K562 (cell line): ENCODE results near the gene RNF31. TPM values are rescaled to one million over a fixed set of nuclear protein-coding genes. Genes with fewer than 3 reads are reported as not detected.

Experiments used
- FIP1L1 ChIP-seq: fragments of 200-400 bp; formaldehyde crosslinking; IDR thresholded peaks from 2 replicates; pipeline ENCODE4 v1.6.1; 2018; ENCODE audit warnings: mild to moderate bottlenecking, low read depth, low read length; ENCODE audit not compliant: poor library complexity, severe bottlenecking
- GABPB1 ChIP-seq: sonication (generic); formaldehyde crosslinking; IDR thresholded peaks from 2 replicates; pipeline ENCODE4 v1.8.0; 2022; ENCODE audit warnings: mild to moderate bottlenecking, missing genetic modification reagents
- RB1 ChIP-seq: fragments of 450-650 bp; IDR thresholded peaks from 2 replicates; pipeline ENCODE4 v1.6.1; 2017; ENCODE audit warnings: low read depth, mild to moderate bottlenecking
- polyA plus RNA-seq, 8 experiments: library from polyadenylated mRNA; depleted of rRNA in 4 of 8; stranded (reverse) in 5 of 8; unstranded in 3 of 8; fragments of >200 nt; fragmentation: Nextera tagmentation in 2 of 8; fragmentation: Illumina TruSeq in 1 of 8; extraction: Ambion mirVana in 2 of 8; extraction: Trizol in 1 of 8; gene quantifications; 2 replicates each; pipeline versions ENCODE4 v1.2.1 to v1.2.3, GENCODE V29; 2011 to 2014; ENCODE audit warnings: inconsistent platforms in 1 of 8, missing spikeins in 1 of 8
- total RNA-seq, 7 experiments: library from RNA; depleted of rRNA in 6 of 7; stranded (reverse); fragments of >200 nt in 6 of 7; fragmentation: Illumina TruSeq in 2 of 7; extraction: Trizol in 2 of 7; gene quantifications; 2 replicates each; pipeline versions ENCODE4 v1.2.1 to v1.2.3, GENCODE V29; 2011 to 2021; ENCODE audit warnings: low replicate concordance in 1 of 7
- TF ChIP-seq, protein P1 (sequence below), 2 experiments: IDR thresholded peaks; 2 replicates each; pipeline ENCODE4 v1.6.1; 2011; ENCODE audit warnings: borderline replicate concordance in 1 of 2, control low read depth in 1 of 2, low read depth in 1 of 2, low read length in 1 of 2, mild to moderate bottlenecking in 1 of 2, mixed read lengths in 1 of 2, moderate library complexity in 1 of 2; ENCODE audit not compliant: insufficient read depth in 1 of 2, insufficient read length in 1 of 2, poor library complexity in 1 of 2, severe bottlenecking in 1 of 2; ENCODE audit errors: extremely low read depth in 1 of 2
- TF ChIP-seq, protein P2 (sequence below), 2 experiments: fragments of 450-650 bp; formaldehyde crosslinking in 1 of 2; IDR thresholded peaks; 2 replicates each; pipeline versions ENCODE4 v1.4.0 to v1.6.1; 2014 to 2020; ENCODE audit warnings: mild to moderate bottlenecking in 2 of 2, borderline replicate concordance in 1 of 2, low read depth in 1 of 2
- TF ChIP-seq, protein P3 (sequence below): sonication (generic); formaldehyde crosslinking; IDR thresholded peaks from 2 replicates; pipeline ENCODE4 v1.8.0; 2022; ENCODE audit warnings: mild to moderate bottlenecking, missing genetic modification reagents
- TF ChIP-seq, protein P4 (sequence below), 2 experiments: fragments of 450-650 bp; IDR thresholded peaks; 2 replicates each; pipeline ENCODE4 v1.6.1; 2016
- TF ChIP-seq, protein P5 (sequence below): IDR thresholded peaks from 2 replicates; pipeline ENCODE4 v1.6.1; 2011; ENCODE audit not compliant: insufficient read length; ENCODE audit errors: extremely low read depth

RNF31 gene
- total and polyA plus RNA-seq, 9 of the 15 experiments (the other 6 are each of a cell fraction or from before 2014, with no cell fraction given) = 3.1 to 47.6 (median 19.1) TPM

DNA sequence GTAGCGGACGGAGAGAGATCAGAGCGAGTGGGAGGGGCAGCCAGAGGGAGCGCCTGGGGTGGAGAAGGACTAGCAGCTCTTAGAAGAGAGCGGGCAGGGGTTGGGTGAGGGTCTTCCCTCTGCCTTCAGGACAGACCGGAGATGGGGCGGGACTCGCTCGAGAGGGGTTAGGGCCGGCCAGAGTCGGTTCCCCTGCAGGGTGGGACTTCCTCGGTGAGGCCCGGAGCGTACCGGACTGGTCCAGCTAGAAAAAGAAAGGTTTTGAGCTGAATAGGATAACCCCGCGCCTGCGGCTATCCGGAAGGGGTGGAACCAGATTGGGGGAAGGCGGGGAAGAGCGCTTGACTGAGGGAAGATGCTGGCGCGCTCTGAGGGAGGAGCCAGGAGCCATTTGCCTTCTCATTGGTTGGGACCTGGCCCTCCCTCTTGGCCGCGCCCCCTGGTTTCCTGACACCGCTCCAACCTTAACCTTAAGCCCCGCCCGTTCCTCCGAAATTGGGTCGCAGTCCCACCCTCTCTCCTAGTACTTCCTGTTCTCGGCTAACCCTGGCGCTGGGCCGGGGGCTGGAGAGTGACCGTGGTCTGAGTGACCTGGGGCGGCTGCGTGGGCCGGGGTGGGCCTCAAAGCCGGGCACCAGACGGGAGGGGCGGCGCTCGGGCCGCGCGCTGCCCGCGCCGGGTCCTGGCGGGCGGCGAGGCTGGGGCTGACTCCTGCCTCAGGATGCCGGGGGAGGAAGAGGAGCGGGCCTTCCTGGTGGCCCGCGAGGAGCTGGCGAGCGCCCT lies at the start of gene RNF31 (continued):
- TF ChIP-seq, protein P1, sequence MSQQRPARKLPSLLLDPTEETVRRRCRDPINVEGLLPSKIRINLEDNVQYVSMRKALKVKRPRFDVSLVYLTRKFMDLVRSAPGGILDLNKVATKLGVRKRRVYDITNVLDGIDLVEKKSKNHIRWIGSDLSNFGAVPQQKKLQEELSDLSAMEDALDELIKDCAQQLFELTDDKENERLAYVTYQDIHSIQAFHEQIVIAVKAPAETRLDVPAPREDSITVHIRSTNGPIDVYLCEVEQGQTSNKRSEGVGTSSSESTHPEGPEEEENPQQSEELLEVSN (IDR thresholded peaks at IDR 0.05; ENCODE audit: borderline replicate concordance in 1 of 2, extremely low read depth in 1 of 2, insufficient read depth in 1 of 2, insufficient read length in 1 of 2, low read depth in 1 of 2, low read length in 1 of 2, poor library complexity in 1 of 2, severe bottlenecking in 1 of 2) = peak in 1 of 2 experiments; percentile 20
- TF ChIP-seq, protein P2, sequence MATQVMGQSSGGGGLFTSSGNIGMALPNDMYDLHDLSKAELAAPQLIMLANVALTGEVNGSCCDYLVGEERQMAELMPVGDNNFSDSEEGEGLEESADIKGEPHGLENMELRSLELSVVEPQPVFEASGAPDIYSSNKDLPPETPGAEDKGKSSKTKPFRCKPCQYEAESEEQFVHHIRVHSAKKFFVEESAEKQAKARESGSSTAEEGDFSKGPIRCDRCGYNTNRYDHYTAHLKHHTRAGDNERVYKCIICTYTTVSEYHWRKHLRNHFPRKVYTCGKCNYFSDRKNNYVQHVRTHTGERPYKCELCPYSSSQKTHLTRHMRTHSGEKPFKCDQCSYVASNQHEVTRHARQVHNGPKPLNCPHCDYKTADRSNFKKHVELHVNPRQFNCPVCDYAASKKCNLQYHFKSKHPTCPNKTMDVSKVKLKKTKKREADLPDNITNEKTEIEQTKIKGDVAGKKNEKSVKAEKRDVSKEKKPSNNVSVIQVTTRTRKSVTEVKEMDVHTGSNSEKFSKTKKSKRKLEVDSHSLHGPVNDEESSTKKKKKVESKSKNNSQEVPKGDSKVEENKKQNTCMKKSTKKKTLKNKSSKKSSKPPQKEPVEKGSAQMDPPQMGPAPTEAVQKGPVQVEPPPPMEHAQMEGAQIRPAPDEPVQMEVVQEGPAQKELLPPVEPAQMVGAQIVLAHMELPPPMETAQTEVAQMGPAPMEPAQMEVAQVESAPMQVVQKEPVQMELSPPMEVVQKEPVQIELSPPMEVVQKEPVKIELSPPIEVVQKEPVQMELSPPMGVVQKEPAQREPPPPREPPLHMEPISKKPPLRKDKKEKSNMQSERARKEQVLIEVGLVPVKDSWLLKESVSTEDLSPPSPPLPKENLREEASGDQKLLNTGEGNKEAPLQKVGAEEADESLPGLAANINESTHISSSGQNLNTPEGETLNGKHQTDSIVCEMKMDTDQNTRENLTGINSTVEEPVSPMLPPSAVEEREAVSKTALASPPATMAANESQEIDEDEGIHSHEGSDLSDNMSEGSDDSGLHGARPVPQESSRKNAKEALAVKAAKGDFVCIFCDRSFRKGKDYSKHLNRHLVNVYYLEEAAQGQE (IDR thresholded peaks at IDR 0.05; ENCODE audit: borderline replicate concordance) = peak; percentile 87
- TF ChIP-seq, protein P2 (CRISPR knock-in tag; IDR thresholded peaks at IDR 0.05; ENCODE audit: low read depth) = no peak
- peak; percentile 20; the same call in 1 of the 2 replicates for TF ChIP-seq RB1
- TF ChIP-seq, protein P3, sequence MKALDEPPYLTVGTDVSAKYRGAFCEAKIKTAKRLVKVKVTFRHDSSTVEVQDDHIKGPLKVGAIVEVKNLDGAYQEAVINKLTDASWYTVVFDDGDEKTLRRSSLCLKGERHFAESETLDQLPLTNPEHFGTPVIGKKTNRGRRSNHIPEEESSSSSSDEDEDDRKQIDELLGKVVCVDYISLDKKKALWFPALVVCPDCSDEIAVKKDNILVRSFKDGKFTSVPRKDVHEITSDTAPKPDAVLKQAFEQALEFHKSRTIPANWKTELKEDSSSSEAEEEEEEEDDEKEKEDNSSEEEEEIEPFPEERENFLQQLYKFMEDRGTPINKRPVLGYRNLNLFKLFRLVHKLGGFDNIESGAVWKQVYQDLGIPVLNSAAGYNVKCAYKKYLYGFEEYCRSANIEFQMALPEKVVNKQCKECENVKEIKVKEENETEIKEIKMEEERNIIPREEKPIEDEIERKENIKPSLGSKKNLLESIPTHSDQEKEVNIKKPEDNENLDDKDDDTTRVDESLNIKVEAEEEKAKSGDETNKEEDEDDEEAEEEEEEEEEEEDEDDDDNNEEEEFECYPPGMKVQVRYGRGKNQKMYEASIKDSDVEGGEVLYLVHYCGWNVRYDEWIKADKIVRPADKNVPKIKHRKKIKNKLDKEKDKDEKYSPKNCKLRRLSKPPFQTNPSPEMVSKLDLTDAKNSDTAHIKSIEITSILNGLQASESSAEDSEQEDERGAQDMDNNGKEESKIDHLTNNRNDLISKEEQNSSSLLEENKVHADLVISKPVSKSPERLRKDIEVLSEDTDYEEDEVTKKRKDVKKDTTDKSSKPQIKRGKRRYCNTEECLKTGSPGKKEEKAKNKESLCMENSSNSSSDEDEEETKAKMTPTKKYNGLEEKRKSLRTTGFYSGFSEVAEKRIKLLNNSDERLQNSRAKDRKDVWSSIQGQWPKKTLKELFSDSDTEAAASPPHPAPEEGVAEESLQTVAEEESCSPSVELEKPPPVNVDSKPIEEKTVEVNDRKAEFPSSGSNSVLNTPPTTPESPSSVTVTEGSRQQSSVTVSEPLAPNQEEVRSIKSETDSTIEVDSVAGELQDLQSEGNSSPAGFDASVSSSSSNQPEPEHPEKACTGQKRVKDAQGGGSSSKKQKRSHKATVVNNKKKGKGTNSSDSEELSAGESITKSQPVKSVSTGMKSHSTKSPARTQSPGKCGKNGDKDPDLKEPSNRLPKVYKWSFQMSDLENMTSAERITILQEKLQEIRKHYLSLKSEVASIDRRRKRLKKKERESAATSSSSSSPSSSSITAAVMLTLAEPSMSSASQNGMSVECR = 0 out of 2 replicates have a peak, but pooled peaks have one; percentile 19
- TF ChIP-seq, protein P4, sequence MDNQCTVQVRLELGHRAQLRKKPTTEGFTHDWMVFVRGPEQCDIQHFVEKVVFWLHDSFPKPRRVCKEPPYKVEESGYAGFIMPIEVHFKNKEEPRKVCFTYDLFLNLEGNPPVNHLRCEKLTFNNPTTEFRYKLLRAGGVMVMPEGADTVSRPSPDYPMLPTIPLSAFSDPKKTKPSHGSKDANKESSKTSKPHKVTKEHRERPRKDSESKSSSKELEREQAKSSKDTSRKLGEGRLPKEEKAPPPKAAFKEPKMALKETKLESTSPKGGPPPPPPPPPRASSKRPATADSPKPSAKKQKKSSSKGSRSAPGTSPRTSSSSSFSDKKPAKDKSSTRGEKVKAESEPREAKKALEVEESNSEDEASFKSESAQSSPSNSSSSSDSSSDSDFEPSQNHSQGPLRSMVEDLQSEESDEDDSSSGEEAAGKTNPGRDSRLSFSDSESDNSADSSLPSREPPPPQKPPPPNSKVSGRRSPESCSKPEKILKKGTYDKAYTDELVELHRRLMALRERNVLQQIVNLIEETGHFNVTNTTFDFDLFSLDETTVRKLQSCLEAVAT (IDR thresholded peaks at IDR 0.05) = 0 out of 4 replicates have a peak, but pooled peaks of 1 of the 2 experiments have one; percentile 0
- TF ChIP-seq, protein P5, sequence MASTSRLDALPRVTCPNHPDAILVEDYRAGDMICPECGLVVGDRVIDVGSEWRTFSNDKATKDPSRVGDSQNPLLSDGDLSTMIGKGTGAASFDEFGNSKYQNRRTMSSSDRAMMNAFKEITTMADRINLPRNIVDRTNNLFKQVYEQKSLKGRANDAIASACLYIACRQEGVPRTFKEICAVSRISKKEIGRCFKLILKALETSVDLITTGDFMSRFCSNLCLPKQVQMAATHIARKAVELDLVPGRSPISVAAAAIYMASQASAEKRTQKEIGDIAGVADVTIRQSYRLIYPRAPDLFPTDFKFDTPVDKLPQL = no peak
- 0 out of 2 replicates have a peak, but pooled peaks have one; percentile 16 for TF ChIP-seq GABPB1
- peak; percentile 48 for TF ChIP-seq FIP1L1
